Measurements from ENCODE around the gene EPDR1. TPM values are rescaled to one million over a fixed set of nuclear protein-coding genes. Genes with fewer than 3 reads are reported as not detected.

The EPDR1 gene
- polyA plus RNA-seq, 2 donors, result 0.24 to 1.0 TPM

DNA sequence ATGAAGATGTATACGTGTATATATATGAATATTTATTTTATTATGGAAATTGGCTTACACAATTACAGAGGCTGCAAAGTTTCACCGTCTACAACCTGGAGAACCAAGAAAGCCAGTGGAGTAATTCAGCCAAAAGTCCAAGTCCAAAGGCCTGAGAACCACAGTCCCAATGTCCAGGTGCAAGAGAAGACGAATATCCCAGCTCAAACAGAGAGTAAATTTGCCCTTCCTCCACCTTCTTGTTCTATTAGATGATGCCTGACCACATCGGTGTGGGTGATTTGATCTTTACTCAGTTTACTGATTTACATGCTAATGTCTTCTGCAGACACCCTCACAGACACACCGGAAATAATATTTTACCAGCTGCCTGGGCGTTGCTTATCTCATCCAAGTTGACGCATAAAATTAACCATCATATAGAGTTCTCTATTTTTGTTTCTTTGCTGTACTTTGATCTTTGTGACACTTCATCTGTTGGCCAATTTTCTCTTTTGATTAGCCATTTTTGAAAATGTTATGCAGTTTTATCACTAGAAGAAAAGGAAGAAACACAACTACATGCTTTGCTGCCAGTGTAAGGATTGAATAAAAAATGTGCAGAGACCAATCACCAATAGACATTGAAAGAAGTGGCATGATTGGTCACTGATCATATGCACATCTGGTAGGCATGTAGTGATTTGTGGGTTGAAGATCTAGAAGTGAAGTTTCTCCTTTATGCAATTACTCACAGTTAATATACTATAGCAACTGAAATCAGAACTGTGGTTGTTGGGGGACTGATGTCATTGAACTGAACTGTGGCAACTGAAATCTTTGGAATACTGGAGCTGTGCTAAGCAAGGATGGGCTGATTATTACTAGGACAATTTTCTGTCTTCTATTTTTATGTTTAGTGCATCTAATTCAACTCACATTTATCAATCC, 68.5 kb downstream of the EPDR1 start:
- Histone ChIP-seq H3K36me3 (ENCODE audit: control insufficient read depth in 2 of 2, insufficient read depth in 2 of 2, low read length in 1 of 2) (no peaks in the 10 kb centered on the region), H3K4me1 (ENCODE audit: control insufficient read depth in 2 of 2, insufficient read depth in 2 of 2, low read length in 1 of 2) (no peaks in the 10 kb centered on the region), H3K9me3 (ENCODE audit: control insufficient read depth in 2 of 2, insufficient read depth in 1 of 2, low read depth in 1 of 2, low read length in 1 of 2) (no peaks in the 10 kb centered on the region), H3K27me3 (ENCODE audit: control insufficient read depth in 1 of 2, insufficient read depth in 2 of 2, low read length in 2 of 2) (no peaks in the 10 kb centered on the region), H3K4me3 (ENCODE audit: low read depth in 1 of 2, low read length in 2 of 2) (no peak overlapping the region), H3K27ac (ENCODE audit: low read depth in 2 of 2, low read length in 1 of 2) (no peak overlapping the region)
- WGBS, 2 donors, result 68 to 85% methylated on average over 7 of the region's 7 CpGs

DNA sequence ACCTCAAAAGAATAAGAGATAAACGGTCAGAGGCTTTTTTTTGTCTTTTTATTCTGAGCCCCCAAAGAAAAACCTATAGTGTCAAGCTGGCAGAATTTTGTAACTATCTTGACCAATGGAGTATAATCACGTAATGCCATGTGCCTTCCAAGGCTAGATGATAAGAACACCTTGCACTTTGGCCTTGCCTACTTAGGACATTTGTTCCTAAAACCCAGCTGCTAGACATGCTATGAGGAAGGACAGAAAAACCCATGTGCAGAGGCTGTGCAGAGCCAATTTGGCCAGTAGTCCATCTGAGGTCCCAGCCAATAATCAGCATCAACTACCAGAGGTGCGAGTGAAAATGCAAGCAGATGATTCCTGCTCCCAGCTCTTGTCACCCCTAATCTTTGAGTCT, 69.9 kb downstream of the EPDR1 start:
- H3K4me1 ChIP-seq (ENCODE audit: control insufficient read depth in 2 of 2, insufficient read depth in 2 of 2, low read length in 1 of 2), result no peaks in the 10 kb centered on the region
- no peak overlapping the region for H3K27ac ChIP-seq (ENCODE audit: low read depth in 2 of 2, low read length in 1 of 2)
- no peaks in the 10 kb centered on the region for H3K36me3 ChIP-seq (ENCODE audit: control insufficient read depth in 2 of 2, insufficient read depth in 2 of 2, low read length in 1 of 2)
- no peak overlapping the region for H3K4me3 ChIP-seq (ENCODE audit: low read depth in 1 of 2, low read length in 2 of 2)
- WGBS, 2 donors, result 79 to 82% methylated on average over 3 of the region's 3 CpGs
- no peaks in the 10 kb centered on the region for H3K27me3 ChIP-seq (ENCODE audit: control insufficient read depth in 1 of 2, insufficient read depth in 2 of 2, low read length in 2 of 2)
- no peaks in the 10 kb centered on the region for H3K9me3 ChIP-seq (ENCODE audit: control insufficient read depth in 2 of 2, insufficient read depth in 1 of 2, low read depth in 1 of 2, low read length in 1 of 2)

DNA sequence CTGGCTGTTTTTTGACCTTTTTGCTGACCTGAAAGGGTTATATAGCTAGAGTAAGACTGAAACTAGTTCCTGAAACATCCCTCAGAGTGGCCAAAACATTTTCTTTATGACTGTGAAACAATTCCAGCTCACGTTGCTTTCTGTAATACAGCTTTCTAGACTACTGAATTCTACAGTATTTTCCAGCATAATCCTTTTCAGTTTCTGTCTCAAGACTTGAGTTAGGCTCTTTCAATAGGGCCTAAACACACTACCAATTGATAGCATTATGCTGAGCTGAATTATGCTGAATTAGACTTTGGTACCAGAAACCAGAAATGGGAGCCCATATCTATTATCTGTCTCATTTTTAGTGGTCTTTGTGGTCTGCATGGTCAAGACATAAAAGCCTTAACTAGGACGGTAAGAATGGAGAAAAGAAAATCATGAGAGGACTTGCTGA, 72.6 kb downstream of the EPDR1 start:
- Histone ChIP-seq H3K36me3 (ENCODE audit: control insufficient read depth in 2 of 2, insufficient read depth in 2 of 2, low read length in 1 of 2) (no peaks in the 10 kb centered on the region), H3K27ac (ENCODE audit: low read depth in 2 of 2, low read length in 1 of 2) (no peak overlapping the region), H3K27me3 (ENCODE audit: control insufficient read depth in 1 of 2, insufficient read depth in 2 of 2, low read length in 2 of 2) (no peaks in the 10 kb centered on the region), H3K9me3 (ENCODE audit: control insufficient read depth in 2 of 2, insufficient read depth in 1 of 2, low read depth in 1 of 2, low read length in 1 of 2) (no peaks in the 10 kb centered on the region), H3K4me1 (ENCODE audit: control insufficient read depth in 2 of 2, insufficient read depth in 2 of 2, low read length in 1 of 2) (no peaks in the 10 kb centered on the region), H3K4me3 (ENCODE audit: low read depth in 1 of 2, low read length in 2 of 2) (no peak overlapping the region)
- WGBS, 2 donors, result 74 to 84% methylated on average over 2 of the region's 2 CpGs

DNA sequence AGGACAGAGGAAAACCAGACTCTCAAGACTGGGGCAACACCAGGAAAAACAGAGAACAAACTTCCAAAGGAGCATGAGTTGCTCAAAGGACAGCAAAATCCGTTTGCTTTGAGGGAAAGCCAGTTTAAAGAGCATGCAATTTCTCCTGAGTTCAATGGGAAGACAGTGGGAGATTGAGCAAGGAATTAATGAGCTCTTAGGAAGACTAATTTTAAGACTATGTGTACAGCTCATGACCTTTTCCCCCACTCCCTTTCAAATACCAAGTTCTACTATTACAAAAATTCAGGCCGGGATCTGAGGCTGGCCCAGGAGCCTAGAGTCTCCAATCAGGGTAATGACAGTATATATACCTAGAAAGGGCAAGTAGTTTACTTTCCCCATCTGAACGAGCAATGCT, 79.2 kb downstream of the EPDR1 start:
- Histone ChIP-seq H3K4me3 (ENCODE audit: low read depth in 1 of 2, low read length in 2 of 2) (no peak overlapping the region), H3K9me3 (ENCODE audit: control insufficient read depth in 2 of 2, insufficient read depth in 1 of 2, low read depth in 1 of 2, low read length in 1 of 2) (peaks cover 0 to 2% of the 10 kb centered on the region in 2 donors), H3K4me1 (ENCODE audit: control insufficient read depth in 2 of 2, insufficient read depth in 2 of 2, low read length in 1 of 2) (no peaks in the 10 kb centered on the region), H3K27ac (ENCODE audit: low read depth in 2 of 2, low read length in 1 of 2) (no peak overlapping the region), H3K27me3 (ENCODE audit: control insufficient read depth in 1 of 2, insufficient read depth in 2 of 2, low read length in 2 of 2) (no peaks in the 10 kb centered on the region), H3K36me3 (ENCODE audit: control insufficient read depth in 2 of 2, insufficient read depth in 2 of 2, low read length in 1 of 2) (no peaks in the 10 kb centered on the region)
- WGBS, 2 donors, result 41 to 43% methylated on average over 3 of the region's 3 CpGs

DNA sequence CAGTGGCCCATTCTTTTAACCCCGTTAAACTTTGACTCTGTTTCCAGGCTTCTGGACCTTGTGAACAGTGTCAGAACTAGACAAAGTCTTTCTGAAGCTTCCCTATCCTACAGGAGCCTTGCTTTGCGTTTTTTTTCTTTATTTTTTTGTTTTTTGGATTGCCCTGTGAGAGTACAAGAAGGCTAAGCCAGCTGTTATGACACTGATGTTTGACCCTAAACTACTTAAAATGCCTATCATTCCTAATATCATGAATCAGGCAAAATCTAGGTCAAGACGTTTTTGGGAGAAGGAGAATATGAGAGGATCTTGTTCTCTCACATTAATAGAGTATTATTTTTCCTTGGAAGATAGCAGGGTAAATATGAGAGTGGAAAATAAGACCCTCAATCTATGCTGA, 79.8 kb downstream of the EPDR1 start:
- WGBS, 2 donors, result 32 to 37% methylated on average over 3 of the region's 3 CpGs

More for the DNA sequence above, 79.8 kb downstream of the EPDR1 start:
- Histone ChIP-seq H3K27me3 (ENCODE audit: control insufficient read depth in 1 of 2, insufficient read depth in 2 of 2, low read length in 2 of 2) (no peaks in the 10 kb centered on the region), H3K4me1 (ENCODE audit: control insufficient read depth in 2 of 2, insufficient read depth in 2 of 2, low read length in 1 of 2) (no peaks in the 10 kb centered on the region), H3K4me3 (ENCODE audit: low read depth in 1 of 2, low read length in 2 of 2) (no peak overlapping the region), H3K27ac (ENCODE audit: low read depth in 2 of 2, low read length in 1 of 2) (no peak overlapping the region), H3K36me3 (ENCODE audit: control insufficient read depth in 2 of 2, insufficient read depth in 2 of 2, low read length in 1 of 2) (no peaks in the 10 kb centered on the region), H3K9me3 (ENCODE audit: control insufficient read depth in 2 of 2, insufficient read depth in 1 of 2, low read depth in 1 of 2, low read length in 1 of 2) (peaks cover 0 to 2% of the 10 kb centered on the region in 2 donors)

Other genes starting within 250 kb of the EPDR1 start
- gene GPR141, start 236.9 kb upstream of the EPDR1 start, polyA plus RNA-seq, result under 1 TPM; 0.20 to 0.35 TPM
- gene NME8, start 72.0 kb upstream of the EPDR1 start, polyA plus RNA-seq, result under 1 TPM in 1 of 2 donors, not detected in 1; 0.25 TPM
- gene SFRP4, start 3.8 kb upstream of the EPDR1 start, polyA plus RNA-seq, result under 1 TPM; 0.06 to 0.15 TPM